Amniotic stem cell (primary cell): ENCODE data around the gene MED15.
"Not testable (repeated sequence)": the region's sequence is repeated elsewhere in the genome, so short reads cannot be mapped to it uniquely, and the experiment has no call there.

Source experiments
- DNase-seq: peaks from one replicate; lab custom pipeline; 2025; lab: John Stamatoyannopoulos, UW

Gene MED15

DNA sequence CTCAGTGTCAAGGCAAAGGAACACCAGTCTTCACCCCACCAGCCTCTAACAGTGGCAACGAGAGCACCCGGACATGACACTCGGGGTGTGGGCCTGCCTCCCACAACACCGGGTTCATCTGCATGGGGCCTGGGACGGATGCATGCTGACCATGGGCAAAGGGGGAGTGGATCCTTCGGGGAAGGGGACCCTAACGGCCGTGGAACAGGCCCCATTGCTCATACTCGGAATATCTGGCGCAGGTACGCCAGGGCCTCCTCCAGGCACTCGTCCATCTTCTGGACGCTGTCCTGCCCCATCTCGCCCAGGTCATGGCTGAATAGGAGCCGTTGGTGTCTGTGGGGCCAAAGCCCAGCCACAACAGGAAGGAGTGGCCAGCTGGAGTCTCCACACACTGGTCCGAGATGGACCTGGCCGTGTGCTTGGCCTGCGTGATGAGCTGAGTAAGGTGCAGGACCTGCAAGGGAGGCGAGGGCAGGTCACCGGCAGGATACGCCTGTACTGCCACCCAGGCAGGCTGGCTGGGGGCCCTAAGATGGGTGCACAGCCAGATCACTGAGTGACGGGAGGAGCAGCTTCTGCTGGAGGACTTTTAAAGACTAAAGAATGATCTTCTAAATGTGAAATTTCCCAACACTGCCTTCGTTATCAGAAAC, 96.8 kb downstream of the MED15 start:
- no peak for DNase-seq

DNA sequence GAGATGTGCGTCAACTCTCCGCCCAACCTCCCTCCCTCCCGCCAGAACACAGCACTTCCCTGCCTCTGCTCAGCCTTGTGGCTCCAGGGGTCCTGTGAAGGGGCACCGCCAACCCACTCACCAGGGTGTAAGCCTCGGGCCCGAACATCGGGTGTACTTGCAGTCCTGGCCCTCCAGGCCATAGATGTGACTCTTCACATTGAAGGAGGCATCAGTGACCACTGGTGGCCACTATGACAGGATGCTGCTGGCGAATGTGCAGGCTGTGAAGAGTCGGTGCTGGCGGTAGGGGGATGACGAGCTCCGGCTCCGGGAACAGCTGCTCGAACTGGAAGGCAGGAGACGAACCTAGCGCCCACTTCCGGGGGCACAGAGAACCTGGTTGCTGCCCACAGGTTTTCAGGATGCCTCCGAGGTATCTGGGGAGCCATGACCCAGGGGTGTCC, 97.4 kb downstream of the MED15 start:
- no peak for DNase-seq

DNA sequence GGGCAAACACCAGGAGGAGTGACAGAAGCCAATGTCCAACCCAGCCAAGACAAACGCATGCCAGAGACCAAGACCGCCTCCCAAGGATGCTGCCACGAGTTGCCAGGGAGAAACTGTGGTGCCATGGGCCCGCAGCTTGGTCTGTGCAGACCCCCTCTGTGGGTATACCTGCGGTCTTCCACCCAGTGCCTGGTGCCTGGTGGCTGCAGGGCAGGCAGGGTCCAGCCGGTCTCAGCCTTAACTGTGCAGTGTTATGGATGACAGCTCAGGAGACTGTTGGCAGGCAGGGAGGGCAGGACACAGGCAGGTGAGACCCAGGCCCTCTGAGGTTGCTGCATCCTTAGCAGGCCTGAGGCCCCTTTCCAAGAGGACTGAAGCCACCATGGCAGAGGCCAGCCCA, 97.9 kb downstream of the MED15 start:
- DNase-seq: no peak

DNA sequence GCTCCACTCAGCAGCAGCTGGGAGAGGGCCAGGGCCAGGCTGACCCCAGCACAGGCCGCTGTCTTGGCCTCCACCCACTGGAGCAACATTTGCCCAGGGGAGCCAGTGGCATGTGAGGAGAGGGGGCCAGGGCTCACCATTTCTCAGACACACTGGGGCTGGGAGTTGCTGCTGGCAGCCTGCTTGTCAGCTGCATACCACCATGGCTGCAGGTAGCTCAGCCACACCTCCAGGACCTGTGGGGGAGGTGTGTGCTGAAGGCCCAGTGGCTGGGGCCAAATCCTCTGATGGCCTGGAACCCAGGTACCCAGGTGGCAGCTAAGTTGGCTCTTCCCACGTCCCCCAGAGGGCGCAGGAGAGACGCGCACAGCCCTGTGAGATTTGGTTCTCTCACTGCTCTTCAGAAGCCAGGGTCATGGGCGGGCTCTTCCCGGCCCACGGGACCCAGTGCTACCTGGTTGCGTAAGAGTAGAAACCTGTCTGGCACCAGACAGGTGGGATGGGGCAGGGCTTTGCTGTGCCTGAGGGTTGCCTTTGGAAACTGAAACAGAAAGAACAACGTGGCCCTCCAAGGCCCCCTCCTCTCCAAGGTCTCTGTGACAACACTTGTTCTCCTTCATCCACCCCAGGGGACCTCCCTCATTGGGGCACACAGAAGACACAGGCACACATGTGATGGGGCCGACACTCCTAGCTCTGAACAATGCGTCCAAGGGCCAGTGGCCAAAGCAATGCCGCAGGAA, 98.8 kb downstream of the MED15 start:
- DNase-seq: peak; percentile 6

DNA sequence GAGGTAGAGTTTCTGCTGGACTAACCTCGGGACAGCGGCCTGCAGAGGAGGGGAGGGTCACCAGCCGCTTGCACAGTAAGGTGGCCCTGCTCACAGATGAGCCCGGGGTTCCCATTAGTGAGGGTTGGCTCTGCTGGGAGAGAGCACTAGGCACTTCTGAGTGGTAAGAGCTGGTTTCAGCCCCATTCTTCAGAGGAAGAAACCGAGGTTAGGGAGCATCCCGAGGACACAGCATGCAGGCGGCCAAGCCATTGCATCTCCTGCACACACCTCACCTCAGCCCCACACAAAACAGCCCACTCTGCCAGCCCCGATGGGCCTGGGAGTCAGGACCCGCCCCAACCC, 99.3 kb downstream of the MED15 start:
- DNase-seq: no peak

DNA sequence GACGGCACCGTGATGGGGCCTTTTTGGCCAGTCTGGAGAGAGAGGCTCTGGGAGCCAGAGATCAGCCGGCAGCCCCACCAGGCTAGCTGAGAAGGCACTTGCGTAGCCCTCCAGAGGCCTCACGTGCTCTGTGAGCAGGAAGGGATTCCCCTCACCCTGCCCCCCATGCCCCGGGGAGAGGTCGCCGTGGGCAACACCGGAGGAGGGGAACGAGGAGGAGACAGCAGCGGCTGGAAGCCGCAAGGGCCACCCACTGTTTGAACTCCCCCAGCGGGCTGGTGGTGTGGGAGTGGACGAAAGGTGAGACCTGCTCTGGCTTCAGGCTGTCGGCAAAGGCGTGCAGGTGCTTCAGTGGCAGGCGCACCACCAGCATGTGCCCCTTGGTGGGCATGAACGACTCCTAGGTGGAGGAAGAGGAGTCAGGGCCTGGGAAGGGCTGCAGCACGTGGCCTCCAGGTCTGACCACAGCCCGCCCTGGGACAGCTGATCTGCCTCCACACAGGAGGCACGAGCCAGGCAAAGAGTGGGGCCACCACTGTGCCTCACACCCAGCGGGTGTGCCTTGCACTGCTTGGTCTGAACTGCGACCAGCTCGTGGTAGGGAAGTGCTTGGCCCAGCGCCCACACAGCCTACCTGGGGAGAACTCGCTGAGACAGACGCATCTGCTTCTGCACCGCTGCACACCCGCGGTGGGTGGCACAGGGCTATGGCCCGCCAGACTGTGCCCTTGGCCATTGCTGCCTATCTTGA, 99.9 kb downstream of the MED15 start:
- no peak for DNase-seq

DNA sequence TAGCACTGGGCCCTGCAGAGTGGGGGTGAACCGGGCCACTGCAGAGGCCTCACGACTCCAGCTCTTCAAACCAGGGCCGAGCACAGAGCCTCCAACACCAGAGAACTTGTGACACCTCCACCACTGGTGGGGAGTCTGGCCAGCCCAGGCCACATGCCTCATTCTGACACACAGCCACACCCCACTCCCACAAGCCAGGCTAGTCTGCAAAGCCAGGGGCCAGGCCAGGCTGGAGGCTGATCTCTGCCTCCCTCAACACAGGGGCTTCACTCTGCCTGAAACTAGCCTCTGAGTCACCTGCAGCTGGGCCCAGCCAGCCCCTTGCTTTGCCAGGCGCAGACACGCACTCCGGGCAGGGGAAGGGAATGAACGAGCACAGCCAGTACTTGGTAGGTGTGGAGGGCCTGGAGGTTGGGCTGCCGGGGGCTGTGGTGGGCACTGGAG, 102.9 kb downstream of the MED15 start:
- DNase-seq: no peak

DNA sequence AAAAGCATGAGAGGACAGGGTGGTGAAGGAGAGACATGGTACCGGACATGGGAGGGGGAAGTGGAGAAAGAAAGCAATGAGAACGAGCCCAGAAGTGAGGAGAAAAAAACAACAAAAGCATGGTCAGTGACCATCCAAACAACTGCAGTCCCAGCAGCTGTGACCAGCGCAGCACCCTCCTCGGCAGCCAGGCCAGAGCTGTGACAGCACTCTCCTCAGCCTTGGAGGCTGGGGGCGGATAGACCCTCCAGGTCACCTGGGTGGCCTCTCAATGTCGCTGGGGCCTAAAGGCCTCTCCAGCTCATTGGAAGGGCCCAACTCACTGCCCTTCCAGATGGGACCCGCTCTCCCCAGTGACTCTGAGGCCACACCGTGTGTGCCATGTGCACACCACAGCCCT, 103.3 kb downstream of the MED15 start:
- no peak for DNase-seq

DNA sequence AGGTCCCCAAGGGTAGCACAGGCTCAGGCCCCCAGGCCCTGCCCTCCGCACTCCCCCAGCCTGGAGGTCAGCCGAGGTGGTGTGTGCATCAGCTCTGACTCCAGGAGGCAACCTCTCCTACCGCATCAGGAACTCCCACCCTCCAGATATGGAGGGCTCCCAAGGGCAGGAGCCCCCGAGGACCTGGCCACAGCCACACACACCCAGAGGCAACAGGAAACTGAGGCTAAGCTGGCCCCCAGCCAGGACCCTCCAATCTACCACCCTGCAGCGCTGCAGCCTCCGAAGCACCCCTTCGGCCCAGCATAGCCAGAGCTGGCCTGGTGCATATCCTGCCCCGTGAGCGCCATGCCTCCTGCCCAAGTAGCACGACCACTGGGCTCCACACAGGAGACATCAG, 104.0 kb downstream of the MED15 start:
- no peak for DNase-seq

DNA sequence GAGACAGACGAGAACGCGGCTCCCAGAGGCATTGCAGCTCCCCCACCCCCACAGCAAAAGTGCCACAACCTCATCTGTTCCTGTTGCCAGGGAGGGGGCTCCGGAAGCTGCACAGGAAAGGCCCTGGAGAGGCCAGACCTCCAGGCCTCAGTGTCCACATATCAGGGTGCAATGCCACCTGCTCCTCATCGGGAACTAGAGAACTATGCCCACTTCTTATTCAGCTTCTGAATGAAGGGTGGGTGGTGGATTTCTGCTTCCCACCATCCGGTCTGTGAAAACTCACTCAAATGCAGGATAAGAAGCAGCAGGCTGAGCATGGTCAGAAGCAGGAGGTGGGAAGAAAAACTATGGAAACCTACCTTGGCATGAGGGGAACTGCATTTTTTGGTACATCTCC, 105.9 kb downstream of the MED15 start:
- no peak for DNase-seq

DNA sequence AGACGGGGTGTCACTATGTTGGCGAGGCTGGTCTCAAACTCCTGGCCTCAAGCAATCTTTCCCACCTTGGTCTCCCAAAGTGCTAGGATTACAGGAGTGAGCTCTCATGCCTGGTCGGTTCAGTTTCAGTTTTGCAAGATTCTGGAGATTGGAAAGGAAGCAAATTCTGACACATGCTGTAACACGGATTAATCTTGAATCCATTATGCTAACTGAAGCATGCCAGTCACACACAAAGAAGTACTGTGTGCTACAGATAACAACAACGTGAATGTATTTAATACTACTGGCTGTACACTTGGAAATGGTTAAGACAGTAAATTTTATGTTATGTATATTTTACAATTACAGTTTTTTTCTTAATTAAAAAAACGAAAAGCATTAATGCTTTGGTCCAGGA, 107.6 kb downstream of the MED15 start:
- DNase-seq: no peak

DNA sequence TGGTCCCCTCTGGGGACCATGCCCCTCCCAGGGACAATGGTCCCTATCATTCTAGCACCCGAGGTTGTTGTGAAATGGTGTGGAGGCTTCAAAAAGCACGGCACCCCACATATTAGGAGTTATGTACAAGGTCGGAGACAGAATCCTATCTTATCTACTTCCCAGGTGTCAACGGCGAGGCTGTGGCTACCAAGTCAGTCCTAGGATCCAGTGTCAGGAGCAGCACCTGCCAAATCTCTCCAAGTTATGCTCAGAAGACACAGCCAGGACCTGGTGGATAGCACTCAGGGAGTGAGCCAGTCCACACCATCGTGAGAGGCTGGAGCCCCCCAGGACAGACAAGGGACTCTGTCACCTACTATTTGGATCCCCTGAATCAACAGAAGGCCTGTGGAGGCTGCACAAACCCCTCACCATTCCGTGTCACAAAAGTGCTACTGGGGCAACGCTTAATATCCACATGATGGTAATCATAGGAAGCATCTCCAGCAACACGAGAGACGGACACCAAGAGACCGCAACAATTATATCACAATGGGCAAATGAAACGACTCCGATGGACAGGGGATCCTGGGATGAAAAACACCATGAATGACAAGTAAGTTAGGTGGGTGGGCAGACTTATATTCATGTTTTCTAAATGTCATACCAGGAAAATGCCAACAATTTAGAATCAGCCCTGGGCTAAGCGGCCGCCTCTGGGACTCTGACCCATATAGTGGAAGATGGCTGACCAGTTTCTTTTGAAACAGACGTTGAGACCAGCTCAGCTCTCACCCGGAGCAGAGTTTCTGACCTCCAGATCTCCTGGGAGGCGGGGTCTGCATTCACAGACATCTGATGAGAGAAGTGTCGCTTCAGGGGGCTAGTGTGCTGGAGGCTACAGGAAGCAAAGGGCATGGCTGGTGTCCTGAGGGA, 108.4 kb downstream of the MED15 start:
- no peak for DNase-seq

DNA sequence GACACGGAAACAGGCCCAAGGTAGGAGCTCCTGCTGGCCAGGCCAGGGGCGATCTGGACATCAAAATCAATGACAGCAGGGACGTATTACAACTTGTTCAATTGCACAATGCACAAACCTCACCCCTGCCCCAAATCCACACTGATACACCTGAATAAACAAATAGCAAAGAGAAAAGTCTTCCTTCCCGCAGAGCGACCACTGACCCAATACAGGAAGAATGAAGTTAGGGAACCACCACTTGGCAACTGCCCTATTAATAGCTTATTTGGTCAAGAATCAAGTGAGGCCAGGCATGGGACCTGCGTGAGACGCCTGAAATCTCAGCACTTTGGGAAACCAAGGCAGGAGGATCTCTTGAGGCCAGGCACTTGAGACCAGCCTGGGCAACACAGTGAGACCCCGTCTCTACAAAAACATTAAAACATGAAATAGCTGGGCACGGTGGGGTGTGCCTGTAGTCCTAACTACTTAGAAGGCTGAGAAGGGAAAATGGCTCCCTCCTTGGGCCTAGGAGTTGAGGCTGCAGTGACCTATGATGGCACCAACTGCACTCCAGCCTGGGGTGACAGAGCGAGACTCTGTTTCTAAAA, 109.1 kb downstream of the MED15 start:
- DNase-seq: no peak

DNA sequence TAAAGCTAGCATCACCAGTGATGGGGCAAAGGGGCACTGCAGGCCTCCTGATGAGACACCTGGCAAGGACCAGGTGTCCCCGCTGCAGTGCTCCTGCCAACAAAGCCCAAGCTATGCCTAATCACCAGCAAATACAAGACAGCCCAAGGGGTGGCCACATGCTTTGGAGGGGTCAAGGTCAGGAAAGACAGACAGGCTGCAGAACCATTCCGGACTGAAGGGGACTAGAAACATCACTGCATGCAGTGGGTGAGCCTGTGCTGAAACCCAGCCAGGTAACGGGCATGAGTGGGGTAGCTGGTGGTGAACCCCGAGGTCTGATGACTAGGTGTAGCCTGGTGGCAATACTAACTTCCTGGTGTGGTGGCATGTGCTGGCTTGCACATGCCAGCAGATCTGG, 111.1 kb downstream of the MED15 start:
- DNase-seq: no peak

DNA sequence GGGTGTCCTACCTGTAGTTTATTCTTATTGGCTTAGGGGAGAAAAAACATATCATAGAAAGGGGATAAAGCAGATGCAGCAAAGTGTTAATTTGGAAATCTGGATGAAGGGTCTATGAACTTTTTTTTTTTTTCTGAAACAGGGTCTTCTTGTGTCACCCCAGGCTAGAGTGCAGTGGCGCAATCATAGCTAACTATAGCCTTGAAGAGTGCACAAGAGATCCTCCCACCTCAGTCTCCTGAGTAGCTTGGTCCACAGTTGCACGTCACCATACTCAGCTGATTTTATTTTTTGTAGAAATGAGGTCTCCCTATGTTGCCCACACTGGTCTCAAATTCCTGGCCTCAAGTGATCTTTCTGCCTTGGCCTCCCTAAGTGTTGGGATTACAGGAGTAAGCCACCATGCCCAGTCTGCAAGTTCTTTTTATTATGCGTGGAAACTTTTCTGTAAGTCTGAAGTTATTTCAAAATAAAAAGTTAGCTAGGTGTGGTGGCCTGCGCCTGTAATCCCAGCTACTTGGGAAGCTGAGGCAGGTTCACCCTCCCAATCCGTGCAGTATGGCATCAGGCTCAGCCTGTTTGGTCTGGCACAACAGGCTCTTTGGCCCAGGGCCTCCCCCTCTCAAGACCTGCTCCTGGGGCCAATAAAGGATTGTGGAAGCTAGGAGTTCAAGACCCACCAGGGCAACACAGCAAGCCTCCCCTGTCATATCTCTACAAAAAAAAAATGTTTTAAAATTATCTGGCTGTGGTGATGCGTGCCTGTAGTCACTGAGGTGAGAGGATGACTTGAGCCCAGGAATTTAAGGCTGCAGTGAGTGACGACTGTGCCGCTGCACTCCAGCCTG, 111.9 kb downstream of the MED15 start:
- DNase-seq: no peak

DNA sequence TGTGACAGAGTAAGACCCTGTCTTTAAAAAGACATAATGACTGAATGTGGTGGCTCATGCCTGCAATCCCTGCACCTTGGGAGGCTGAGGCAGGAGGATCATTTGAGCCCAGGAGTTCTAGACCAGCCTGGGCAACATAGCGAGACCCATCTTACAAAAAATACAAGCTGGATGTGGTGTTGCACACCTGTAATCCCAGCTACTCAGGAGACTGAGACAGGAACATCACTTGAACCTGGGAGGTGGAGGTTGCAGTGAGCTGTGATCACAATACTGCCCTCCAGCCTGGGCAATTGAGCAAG, 112.4 kb downstream of the MED15 start:
- DNase-seq: not testable (repeated sequence)

DNA sequence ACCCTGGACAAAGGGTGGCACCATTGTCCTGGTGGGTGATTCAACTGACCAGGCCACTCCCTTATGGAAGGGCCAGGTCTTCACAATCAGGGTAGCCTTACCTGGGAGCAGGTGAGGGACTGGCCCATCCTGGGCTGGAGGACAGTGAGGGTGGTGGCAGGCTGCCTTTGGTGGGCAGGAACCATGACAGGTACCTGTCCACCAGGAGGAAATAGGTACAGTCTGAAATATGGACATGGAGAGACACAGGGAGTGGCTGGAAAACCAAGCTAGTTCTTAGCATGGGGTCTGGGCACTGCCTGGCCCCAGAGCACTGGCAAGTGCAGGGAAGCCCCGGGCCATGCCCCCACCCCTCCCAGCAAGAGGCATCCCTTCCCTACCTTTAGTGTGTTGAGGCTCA, 113.8 kb downstream of the MED15 start:
- DNase-seq: no peak

DNA sequence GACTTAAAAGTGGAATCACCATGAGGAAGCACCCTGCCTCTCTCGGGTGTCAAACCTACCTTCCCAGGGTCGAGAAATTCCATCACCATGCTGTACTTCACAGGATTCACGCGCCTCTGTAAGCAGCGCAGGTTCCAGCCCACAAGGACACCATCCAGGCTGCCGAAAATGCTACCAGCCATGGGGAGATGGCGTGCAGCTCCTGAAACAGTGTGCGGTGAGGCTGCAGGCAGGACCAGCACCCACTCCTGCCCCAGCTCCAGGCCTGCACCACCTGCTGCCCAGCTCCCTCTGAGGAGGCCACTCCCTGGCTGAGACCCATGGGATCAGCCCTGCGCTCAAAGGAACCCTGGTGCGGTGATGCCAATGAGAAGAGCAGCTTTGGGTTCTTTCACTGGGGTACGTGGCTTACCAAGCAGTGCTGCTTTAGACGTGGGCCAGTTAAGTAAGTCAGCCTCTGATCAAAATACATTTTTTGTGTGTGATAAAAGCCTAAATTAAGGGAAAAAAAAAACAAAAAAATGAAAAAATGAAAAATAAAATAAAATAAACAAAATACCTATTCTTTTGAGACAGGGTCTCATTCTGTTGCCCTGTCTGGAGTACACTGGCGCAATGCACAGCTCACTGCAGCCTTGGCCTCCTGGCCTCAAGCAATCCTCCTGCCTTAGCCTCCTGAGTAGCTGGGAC, 115.4 kb downstream of the MED15 start:
- DNase-seq: no peak

DNA sequence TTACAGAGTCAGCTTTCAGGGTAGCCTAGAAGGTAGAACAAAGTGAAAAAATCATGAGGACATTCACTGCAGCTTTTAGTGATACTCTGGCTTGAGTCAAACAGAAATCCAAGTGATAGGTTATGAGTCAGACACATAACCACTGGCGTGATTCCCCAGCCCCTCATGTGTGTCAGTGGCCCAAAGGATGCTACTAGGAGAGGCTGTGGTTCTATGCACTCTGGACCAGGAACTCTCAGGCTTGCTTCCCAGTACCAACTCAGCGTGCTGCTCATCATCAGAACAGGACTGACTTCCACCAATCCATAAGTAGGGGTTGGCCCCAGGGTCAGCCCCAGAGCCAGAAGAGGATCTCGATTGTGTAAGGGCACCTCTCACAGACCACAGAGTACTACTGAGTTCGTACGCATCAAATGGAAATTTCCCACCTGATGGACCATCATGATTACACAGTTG, 116.8 kb downstream of the MED15 start:
- no peak for DNase-seq

DNA sequence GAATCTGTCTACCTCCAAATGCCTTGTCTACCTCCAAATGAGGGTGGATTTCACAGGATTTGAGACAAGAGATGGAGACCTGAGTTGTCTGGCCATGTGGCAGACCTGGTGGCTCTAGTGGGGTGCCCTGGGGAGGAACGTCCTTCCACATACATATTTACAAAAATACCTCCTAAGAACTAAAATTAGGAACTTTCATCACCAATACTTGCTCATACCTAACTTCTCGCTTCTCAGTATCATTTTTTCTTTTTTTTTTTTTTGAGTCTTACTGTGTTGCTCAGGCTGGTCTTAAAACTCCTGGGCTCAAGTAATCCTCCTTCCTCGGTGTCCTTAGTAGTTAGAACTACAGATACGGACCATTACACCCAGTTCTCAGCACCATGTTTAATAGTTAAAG, 117.9 kb downstream of the MED15 start:
- DNase-seq: no peak
